GM18951 (cell line): ENCODE results near the gene AGAP1.

Experiments used
- POLR2A ChIP-seq: IDR thresholded peaks from 4 replicates; pipeline ENCODE4 v1.6.1; 2011; ENCODE audit warnings: mild to moderate bottlenecking; ENCODE audit not compliant: insufficient read length, insufficient read depth; ENCODE audit errors: extremely low read depth
- in situ Hi-C: fragments of 300-500 bp; cut with MboI; formaldehyde crosslinking; loops from one replicate; pipeline ENCODE4 v1.12.0; 2022; ENCODE audit warnings: low sequenced_read_pairs, mixed read lengths, inconsistent platforms; ENCODE audit not compliant: unreplicated experiment

AGAP1 gene

DNA sequence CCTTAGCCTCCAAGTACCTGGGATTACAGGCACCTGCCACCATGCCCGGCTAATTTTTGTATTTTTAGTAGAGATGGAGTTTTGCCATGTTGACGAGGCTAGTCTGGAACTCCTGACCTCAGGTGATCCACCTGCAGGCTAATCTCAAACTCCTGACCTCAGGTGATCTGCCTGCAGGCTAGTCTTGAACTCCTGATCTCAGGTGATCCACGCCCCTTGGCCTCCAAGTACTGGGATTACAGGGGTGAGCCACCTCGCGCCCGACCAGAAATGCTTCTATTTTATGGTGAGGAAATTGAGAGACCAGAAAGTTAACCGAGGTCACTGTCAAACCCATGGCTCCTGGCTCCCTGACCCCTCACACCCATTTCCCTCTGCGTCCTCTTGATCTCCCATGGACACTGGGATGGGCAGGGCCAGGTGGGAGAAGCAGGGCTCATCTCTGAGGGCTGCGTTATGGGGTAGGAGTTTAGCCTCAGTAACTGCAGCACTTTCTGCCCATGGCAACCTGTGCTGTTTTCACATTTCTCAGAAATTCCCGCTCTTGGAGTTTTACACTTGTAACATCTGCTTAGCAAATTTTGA, 210.0 kb downstream of the AGAP1 start:
- TF ChIP-seq POLR2A: no peak
- in situ Hi-C loops: no loop called here

- TF ChIP-seq POLR2A: no peak
- in situ Hi-C loops: no loop called here
Measured at GRCh38 chr2:235705296-235705695, 211.5 kb downstream of the AGAP1 start.

DNA sequence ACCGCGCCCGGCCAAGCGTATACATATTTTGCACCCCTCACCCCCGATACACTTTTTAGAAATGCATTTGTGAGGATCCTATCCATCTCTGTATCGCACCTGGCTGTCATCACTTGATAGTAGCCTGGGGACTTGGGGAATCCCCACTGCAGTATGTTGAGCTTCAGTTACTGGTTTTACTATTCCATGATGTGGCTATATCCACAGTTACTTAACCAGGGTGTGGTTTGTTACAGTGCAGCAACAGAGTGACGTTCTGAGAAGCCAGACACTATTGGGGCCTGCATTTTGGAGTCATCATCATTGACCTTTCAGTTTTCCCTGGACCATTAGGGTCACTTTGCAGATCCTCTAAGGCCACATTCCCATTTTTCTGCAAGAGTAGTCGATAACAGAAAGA, 212.7 kb downstream of the AGAP1 start:
- no peak for TF ChIP-seq POLR2A
- in situ Hi-C loops: no loop called here

DNA sequence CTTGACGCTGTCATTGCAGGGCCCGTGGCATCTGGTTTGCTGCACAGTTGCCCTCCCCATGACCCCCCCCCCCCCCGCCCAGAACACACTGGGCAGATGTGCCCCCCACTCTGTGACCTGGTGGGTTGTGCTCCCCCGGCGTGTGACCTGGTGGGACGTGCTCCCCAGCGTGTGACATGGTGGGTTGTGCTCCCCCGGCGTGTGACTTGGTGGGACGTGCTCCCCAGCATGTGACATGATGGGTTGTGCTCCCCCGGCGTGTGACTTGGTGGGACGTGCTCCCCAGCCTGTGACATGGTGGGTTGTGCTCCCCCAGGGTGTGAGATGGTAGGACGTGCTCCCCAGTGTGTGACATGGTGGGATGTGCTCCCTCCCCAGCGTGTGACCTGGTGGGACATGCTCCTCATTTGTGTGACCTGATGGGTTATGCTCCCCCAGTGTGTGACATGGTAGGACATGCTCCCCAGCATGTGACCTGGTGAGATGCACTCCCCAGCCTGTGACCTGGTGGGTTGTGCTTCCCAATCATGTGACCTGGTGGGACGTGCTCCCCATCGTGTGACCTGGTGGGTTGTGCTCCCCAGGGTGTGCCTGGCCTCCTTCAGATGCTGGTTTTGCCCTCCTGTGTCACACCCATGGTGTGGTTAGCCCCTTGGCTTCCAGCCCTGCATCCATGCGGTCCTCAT, 213.7 kb downstream of the AGAP1 start:
- in situ Hi-C loops: no loop called here
- TF ChIP-seq POLR2A: no peak

DNA sequence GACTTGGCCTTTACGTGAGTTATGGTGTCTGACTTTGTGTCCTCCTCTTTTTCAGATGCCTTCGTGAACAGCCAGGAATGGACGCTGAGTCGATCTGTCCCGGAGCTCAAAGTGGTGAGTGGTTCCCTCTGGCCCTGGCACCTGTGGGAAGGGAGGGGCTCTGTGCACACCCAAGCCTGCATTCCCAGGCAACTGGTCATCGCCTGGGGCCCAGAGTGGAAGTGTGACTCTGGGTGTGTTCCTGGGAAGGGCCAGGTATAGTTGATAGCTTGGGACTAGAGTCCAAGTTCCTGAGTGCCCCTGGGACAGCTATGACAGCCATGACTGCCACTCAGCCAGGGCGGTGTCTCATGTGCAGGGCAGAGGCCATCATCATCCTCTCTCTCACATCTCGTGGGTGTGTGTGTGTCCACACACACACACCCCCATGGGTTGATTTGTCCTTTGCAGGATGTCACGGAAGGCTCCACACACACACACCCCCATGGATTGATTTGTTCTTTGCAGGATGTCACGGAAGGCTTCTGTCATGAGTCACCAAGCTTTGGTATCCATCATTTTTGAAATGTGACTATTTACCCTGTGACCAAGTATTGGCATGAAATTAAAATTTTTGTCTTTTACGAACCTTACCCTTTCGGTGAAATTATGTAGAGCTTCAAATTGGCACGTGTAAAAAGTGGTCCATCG, 215.4 kb downstream of the AGAP1 start:
- in situ Hi-C loops: no loop called here
- no peak for TF ChIP-seq POLR2A

GRCh38 chr2:235709969-235710879, 216.4 kb downstream of the AGAP1 start:
- no peak for TF ChIP-seq POLR2A
- in situ Hi-C loops: no loop called here

DNA sequence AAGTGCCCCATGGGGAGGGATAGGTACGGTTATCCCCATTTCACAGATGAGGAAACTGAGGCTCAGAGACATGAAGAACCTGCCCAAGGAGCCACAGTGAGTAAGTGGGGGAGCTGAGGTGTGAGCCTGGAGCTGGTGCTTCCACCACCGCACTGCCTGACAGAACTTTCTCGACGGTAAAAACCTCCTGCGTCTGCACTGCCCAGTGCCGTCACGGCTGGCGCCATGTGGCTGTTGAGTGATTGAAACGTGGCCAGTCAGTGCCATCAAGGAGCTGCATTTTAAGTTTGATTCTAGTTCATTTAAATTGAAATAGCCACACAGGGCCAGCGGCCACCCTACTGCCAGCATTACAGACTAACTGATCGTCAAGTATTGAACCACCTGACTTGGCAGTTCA, 217.1 kb downstream of the AGAP1 start:
- in situ Hi-C loops: no loop called here

GRCh38 chr2:235711527-235711926, 217.7 kb downstream of the AGAP1 start:
- in situ Hi-C loops: no loop called here
- no peak for TF ChIP-seq POLR2A

More for the DNA sequence above, 217.1 kb downstream of the AGAP1 start:
- no peak for TF ChIP-seq POLR2A

DNA sequence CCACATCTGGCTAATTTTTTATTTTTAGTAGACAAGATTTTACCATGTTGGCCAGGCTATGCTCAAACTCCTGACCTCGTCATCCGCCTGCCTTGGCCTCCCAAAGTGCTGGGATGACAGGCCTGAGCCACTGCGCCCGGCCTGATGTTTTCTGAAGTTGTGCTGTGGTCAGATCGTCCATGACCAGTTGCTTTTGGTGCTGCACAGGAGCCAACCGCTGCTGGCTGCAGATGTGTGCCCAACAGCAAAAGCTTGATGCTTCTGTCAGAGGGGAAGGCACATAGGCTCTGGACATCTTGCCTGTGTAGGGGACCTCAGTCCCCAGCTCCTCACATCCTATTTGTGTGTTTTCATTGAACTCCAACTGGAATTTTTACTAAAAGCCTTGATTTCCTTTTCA, 218.3 kb downstream of the AGAP1 start:
- TF ChIP-seq POLR2A: no peak
- in situ Hi-C loops: no loop called here

- in situ Hi-C loops: no loop called here
- TF ChIP-seq POLR2A: no peak
Measured at GRCh38 chr2:235713189-235713588, 219.3 kb downstream of the AGAP1 start.

DNA sequence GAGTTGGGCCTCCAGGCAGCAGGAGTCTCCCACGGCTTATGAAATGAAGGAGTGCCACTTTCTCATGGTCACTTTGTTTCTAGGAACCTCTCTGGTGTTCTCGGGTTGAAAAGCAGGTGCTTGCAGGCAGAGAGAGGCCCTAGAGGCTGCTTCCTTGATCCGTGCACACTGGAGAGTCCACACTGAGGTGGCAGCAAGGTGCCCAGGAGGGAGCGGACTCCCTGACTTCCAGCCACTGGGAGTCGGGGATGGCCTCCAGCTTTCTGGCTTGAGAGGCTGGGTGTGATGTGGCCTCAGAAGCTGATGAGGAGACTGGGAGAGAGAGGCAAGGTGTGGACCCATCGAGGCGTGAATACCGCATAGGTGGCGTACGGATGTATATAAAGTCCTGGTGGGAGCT, 221.8 kb downstream of the AGAP1 start:
- in situ Hi-C loops: no loop called here
- TF ChIP-seq POLR2A: no peak

DNA sequence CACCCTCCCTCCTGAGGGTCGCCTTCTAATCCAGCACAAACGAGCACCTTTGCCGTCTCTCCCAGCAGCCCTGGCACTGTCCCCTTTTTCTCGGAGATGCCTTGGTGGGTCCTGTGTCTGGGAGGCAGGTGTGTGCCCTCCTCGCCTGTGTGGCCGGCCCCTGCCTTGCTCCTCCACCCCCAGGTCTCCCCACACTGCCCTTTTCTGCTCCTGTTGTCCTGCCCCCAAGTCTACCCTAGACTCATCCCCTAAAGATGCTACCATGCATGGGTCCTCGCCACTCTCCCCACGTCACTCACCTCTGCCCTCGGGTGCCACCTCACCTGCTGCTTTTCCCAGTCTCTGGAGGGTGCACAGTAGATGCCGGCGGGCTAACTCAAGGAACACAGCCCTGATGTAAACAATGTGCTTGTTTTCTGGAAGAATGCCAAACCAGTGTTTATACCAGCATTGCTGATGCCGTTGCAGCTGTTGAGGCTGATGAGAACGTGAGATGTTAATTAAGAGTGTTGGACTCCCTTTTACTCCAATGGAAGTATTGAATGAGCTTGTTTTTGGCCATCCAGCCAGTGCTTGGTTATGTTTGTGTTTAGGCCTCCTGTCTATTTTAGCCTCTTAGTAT, 223.1 kb downstream of the AGAP1 start:
- TF ChIP-seq POLR2A: no peak

More for the DNA sequence above, 223.1 kb downstream of the AGAP1 start:
- in situ Hi-C loops: no loop called here
